Stimulated activated naive B cell treated with anti-CD40 and anti-IgM and Interleukin-4, amounts not matched to agents 10 μg/mL and 1 μg/mL and 100 μg/mL, for 72 hours (primary cell): Measurements from ENCODE around the gene DISC1.
"Not testable (repeated sequence)": the region's sequence is repeated elsewhere in the genome, so short reads cannot be mapped to it uniquely, and the experiment has no call there.

Source experiments
- ATAC-seq, 2 donors: fragments of 150-1000 bp; cut with Tn5 transposase; replicated peaks; 2 replicates each; pipeline ENCODE4 v1.10.0; 2021; ENCODE audit warnings: moderate library complexity in 1 of 2
- DNase-seq: peaks from one replicate; pipeline ENCODE4 v3.0.0; 2021
- H3K27ac Mint-ChIP-seq: one replicate; pipeline ENCODE4 v1.8.0; 2022; ENCODE audit warnings: mild to moderate bottlenecking, mixed read lengths
- H3K27me3 Mint-ChIP-seq, 2 donors: one replicate each; pipeline ENCODE4 v1.8.0; 2022; ENCODE audit warnings: mixed read lengths in 2 of 2
- H3K36me3 Mint-ChIP-seq, 2 donors: one replicate each; pipeline ENCODE4 v1.8.0; 2022; ENCODE audit warnings: mixed read lengths in 2 of 2, mild to moderate bottlenecking in 1 of 2
- H3K4me1 Mint-ChIP-seq, 2 donors: one replicate each; pipeline ENCODE4 v1.8.0; 2022; ENCODE audit warnings: mixed read lengths in 2 of 2, mild to moderate bottlenecking in 1 of 2
- H3K4me3 Mint-ChIP-seq, 2 donors: one replicate each; pipeline ENCODE4 v1.8.0; 2022; ENCODE audit warnings: mild to moderate bottlenecking in 2 of 2, mixed read lengths in 2 of 2, moderate library complexity in 1 of 2
- H3K9me3 Mint-ChIP-seq, 2 donors: one replicate each; pipeline ENCODE4 v1.8.0; 2022; ENCODE audit warnings: mixed read lengths in 2 of 2, mild to moderate bottlenecking in 1 of 2

DISC1 gene

DNA sequence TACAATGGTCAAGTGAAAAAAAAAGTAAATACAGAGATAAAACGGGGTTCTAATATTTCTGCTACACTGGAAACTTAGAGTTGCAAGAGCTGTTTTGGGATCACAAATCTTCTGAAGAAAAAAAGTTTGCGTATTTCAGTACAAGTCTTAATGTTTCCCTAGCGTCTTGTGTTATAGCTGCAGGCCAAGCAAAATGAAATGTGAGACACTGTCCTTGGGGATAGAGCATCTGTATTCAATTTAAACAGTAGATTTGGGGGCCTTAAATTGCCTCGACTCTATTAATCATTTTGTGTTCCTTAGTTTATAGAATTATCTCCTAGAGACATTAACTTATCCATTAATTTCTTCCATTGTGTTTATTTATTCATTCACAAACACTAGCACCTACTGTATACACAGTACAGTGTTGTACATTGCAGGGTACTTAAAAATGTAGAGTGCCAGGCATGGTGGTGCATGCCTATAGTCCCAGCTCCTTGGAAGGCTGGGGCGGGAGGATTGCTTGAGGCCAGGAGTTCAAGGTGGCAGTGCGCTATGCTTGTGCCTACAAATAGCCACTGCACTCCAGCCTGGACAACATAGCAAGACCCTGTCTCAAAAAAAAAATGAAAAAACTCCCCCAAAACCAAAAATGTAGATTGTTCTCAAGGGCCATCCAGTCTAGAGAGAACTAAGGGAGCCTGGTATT lies 7.9 kb downstream of the DISC1 start:
- ATAC-seq (no peak), DNase-seq (no peak)
- Mint-ChIP-seq H3K9me3 (no peaks in the 10 kb centered on the region), H3K4me1 (peaks cover 3 to 5% of the 10 kb centered on the region in 2 donors), H3K4me3 (no peak overlapping the region), H3K27me3 (no peaks in the 10 kb centered on the region), H3K27ac (no peak overlapping the region), H3K36me3 (peaks cover 0 to 2% of the 10 kb centered on the region in 2 donors)

- ATAC-seq (no peak), DNase-seq (no peak)
- H3K4me1 Mint-ChIP-seq, result peaks cover 3 to 5% of the 10 kb centered on the region in 2 donors
- H3K27ac Mint-ChIP-seq, result no peak overlapping the region
- no peaks in the 10 kb centered on the region for H3K27me3 Mint-ChIP-seq
- no peaks in the 10 kb centered on the region for H3K9me3 Mint-ChIP-seq
- no peak overlapping the region for H3K4me3 Mint-ChIP-seq
- peaks cover 0 to 2% of the 10 kb centered on the region in 2 donors for H3K36me3 Mint-ChIP-seq
Observed at GRCh38 chr1:231636157-231636556, 9.6 kb downstream of the DISC1 start.

- H3K27me3 Mint-ChIP-seq, H3K4me1 Mint-ChIP-seq, H3K36me3 Mint-ChIP-seq, H3K4me3 Mint-ChIP-seq, H3K27ac Mint-ChIP-seq, ATAC-seq, H3K9me3 Mint-ChIP-seq, DNase-seq: not testable (repeated sequence)
Observed at GRCh38 chr1:231636922-231637321, 10.3 kb downstream of the DISC1 start.

DNA sequence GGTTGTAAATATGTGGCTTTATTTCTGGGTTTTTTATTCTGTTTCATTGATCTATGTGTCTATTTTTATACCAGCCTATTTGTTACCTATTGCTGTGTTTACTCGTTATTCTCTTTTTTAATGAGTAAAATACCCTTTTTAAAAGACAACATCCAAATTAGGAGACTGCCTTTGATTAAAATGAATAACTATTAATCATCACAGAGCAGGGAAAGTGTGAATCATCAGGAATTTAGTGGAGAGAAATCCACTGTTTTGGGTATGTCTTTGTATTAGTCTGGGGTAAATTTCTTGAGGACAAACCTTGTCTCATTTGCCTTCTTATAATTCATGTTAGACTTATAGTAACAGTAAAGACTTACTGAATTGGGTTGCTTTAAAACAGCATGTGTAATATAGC lies 12.1 kb downstream of the DISC1 start:
- Mint-ChIP-seq H3K4me3 (no peak overlapping the region), H3K9me3 (no peaks in the 10 kb centered on the region), H3K4me1 (peaks cover 3 to 5% of the 10 kb centered on the region in 2 donors), H3K27ac (no peak overlapping the region), H3K36me3 (peaks cover 0 to 2% of the 10 kb centered on the region in 2 donors), H3K27me3 (no peaks in the 10 kb centered on the region)
- no peak for ATAC-seq
- no peak for DNase-seq

- no peak overlapping the region for H3K27ac Mint-ChIP-seq
- DNase-seq (no peak), ATAC-seq (no peak)
- no peaks in the 10 kb centered on the region for H3K27me3 Mint-ChIP-seq
- H3K4me1 Mint-ChIP-seq, result peaks cover 5 to 6% of the 10 kb centered on the region in 2 donors
- H3K4me3 Mint-ChIP-seq, result no peak overlapping the region
- no peaks in the 10 kb centered on the region for H3K9me3 Mint-ChIP-seq
- H3K36me3 Mint-ChIP-seq, result peaks cover 0 to 2% of the 10 kb centered on the region in 2 donors
Observed at GRCh38 chr1:231639819-231640218, 13.2 kb downstream of the DISC1 start.

GRCh38 chr1:231641444-231641843 lies 14.9 kb downstream of the DISC1 start:
- H3K4me1 Mint-ChIP-seq, H3K9me3 Mint-ChIP-seq, H3K4me3 Mint-ChIP-seq, H3K36me3 Mint-ChIP-seq, H3K27me3 Mint-ChIP-seq, H3K27ac Mint-ChIP-seq, ATAC-seq, DNase-seq: not testable (repeated sequence)

DNA sequence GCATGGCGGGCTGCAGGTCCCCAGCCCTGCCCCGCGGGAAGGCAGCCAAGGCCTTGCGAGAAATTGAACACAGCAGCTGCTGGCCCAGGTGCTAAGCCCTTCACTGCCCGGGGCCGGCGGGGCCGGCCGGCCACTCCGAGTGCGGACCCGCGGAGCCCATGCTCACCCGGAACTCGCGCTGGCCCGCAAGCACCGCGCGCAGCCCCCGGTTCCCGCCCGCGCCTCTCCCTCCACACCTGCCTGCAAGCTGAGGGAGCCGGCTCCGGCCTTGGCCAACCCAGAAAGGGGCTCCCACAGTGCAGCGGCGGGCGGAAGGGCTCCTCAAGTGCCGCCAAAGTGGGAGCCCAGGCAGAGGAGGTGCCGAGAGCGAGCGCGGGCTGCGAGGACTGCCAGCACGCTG lies 15.5 kb downstream of the DISC1 start:
- not testable (repeated sequence) for H3K4me3 Mint-ChIP-seq, H3K4me1 Mint-ChIP-seq, ATAC-seq, H3K27me3 Mint-ChIP-seq, H3K36me3 Mint-ChIP-seq, DNase-seq, H3K27ac Mint-ChIP-seq, H3K9me3 Mint-ChIP-seq

DNA sequence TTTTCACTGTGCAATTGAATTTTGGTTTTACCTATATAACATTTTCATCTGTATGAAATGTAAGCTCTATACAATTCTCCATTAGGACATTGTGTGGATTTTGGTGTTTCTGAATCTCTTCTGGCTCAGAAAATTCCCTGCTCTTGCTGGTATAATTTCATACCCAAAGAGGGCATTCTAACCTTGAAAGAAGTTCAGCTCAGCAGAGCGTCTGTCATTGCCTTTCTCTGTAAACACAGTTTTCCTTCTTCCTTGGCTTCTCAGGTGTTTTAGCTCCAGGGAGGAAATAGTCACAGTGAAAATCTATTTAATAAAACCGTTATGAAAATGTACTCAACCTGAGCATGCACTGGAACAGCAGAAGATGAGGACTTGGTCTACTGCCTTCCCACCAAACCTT lies 16.0 kb downstream of the DISC1 start:
- H3K36me3 Mint-ChIP-seq, result peaks cover 0 to 3% of the 10 kb centered on the region in 2 donors
- no peaks in the 10 kb centered on the region for H3K9me3 Mint-ChIP-seq
- no peaks in the 10 kb centered on the region for H3K27me3 Mint-ChIP-seq
- ATAC-seq, result no peak
- no peak overlapping the region for H3K27ac Mint-ChIP-seq
- peaks cover 0 to 3% of the 10 kb centered on the region in 2 donors for H3K4me1 Mint-ChIP-seq
- DNase-seq, result no peak
- H3K4me3 Mint-ChIP-seq, result no peak overlapping the region

- ATAC-seq (no peak), DNase-seq (no peak)
- peaks cover 0 to 3% of the 10 kb centered on the region in 2 donors for H3K36me3 Mint-ChIP-seq
- H3K27ac Mint-ChIP-seq, result no peak overlapping the region
- H3K27me3 Mint-ChIP-seq, result no peaks in the 10 kb centered on the region
- no peak overlapping the region for H3K4me3 Mint-ChIP-seq
- H3K4me1 Mint-ChIP-seq, result peaks cover 0 to 3% of the 10 kb centered on the region in 2 donors
- H3K9me3 Mint-ChIP-seq, result no peaks in the 10 kb centered on the region
Observed at GRCh38 chr1:231643071-231643934, 16.7 kb downstream of the DISC1 start.

DNA sequence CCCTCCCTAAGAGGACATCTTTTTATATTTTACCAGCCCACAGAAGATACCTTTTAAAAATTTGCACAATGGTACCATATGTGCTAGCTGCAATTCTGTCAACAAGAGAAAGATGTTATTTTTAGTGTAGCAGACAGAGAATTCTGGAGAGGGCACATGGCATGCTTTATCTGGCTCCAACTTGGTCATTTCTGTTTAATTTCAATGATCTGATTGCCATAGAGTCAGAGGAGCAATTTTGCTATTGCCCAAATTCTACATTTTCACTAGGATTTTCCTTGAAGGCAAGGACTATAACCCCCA lies 17.3 kb downstream of the DISC1 start:
- Mint-ChIP-seq H3K27me3 (peaks cover 0 to 1% of the 10 kb centered on the region in 2 donors), H3K4me3 (no peak overlapping the region), H3K4me1 (peaks cover 0 to 3% of the 10 kb centered on the region in 2 donors), H3K9me3 (peaks cover 0 to under 1% of the 10 kb centered on the region in 2 donors), H3K27ac (no peak overlapping the region), H3K36me3 (peaks cover under 1 to 3% of the 10 kb centered on the region in 2 donors)
- no peak for ATAC-seq
- DNase-seq, result no peak

GRCh38 chr1:231645634-231646033 lies 19.0 kb downstream of the DISC1 start:
- peaks cover 6 to 13% of the 10 kb centered on the region in 2 donors for H3K27me3 Mint-ChIP-seq
- not testable (repeated sequence) for H3K9me3 Mint-ChIP-seq, H3K36me3 Mint-ChIP-seq, DNase-seq, H3K4me3 Mint-ChIP-seq, H3K4me1 Mint-ChIP-seq, H3K27ac Mint-ChIP-seq, ATAC-seq

DNA sequence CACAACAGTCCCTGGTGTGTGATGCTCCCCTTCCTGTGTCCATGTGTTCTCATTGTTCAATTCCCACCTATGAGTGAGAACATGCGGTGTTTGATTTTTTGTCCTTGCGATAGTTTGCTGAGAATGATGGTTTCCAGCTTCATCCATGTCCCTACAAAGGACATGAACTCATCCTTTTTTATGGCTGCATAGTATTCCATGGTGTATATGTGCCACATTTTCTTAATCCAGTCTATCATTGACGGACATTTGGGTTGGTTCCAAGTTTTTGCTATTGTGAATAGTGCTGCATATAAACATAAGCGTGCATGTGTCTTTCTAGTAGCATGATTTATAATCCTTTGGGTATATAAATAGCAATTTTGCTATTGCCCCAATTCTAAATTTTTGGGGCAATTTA lies 19.6 kb downstream of the DISC1 start:
- H3K9me3 Mint-ChIP-seq, DNase-seq, H3K4me1 Mint-ChIP-seq, H3K4me3 Mint-ChIP-seq, H3K27ac Mint-ChIP-seq, ATAC-seq: not testable (repeated sequence)
- Mint-ChIP-seq H3K36me3 (peaks cover 9 to 10% of the 10 kb centered on the region in 2 donors), H3K27me3 (peaks cover 8 to 13% of the 10 kb centered on the region in 2 donors)

DNA sequence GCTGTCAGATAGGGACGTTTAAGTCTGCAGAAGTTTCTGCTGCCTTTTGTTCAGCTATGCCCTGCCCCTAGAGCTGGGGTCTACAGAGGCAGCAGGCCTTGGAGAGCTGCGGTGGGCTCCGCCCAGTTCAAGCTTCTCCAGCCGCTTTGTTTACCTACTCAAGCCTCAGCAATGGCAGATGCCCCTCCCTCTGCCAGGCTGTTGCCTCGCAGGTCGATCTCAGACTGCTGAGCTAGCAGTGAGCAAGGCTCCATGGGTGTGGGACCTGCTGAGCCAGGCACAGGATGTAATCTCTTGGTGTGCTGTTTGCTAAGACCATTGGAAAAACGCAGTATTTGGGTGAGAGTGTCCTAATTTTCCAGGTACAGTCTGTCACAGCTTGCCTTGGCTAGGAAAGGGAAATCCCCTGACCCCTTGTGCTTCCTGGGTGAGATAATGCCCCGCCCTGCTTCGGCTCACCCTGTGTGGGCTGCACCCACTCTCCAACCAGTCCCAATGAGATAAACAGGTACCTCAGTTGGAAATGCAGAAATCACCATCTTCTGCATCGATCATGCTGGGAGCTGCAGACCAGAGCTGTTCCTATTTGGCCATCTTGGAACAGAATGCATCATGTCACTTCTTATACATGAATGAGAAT lies 25.2 kb downstream of the DISC1 start:
- DNase-seq, H3K27ac Mint-ChIP-seq, H3K4me3 Mint-ChIP-seq, ATAC-seq, H3K36me3 Mint-ChIP-seq: not testable (repeated sequence)
- Mint-ChIP-seq H3K9me3 (peaks cover 0 to 11% of the 10 kb centered on the region in 2 donors), H3K27me3 (peaks cover 8 to 13% of the 10 kb centered on the region in 2 donors), H3K4me1 (peaks cover 12% of the 10 kb centered on the region in 2 donors)

DNA sequence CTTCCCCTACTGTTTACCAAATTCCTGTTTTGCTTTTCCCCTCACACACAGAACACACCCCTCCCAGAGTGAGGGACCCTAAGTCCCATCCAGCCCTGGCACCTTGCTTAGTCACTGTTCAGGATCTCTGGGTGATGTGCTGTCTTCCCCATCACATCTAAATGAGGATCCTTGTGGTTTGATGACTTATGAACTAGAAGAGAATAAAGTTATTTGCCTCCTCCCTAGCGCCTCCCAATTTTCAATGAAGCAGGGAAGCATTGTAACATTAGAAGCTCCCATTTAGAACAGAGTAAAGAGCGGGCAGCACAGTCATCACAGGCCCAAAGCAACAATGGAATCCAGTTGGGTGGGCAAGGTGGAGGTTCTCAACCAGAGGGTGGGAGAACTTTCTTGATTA lies 27.0 kb downstream of the DISC1 start:
- no peak for DNase-seq
- Mint-ChIP-seq H3K27ac (no peak overlapping the region), H3K4me3 (no peak overlapping the region), H3K4me1 (peaks cover 12% of the 10 kb centered on the region in 2 donors), H3K36me3 (peaks cover 10 to 15% of the 10 kb centered on the region in 2 donors), H3K9me3 (peaks cover 0 to 16% of the 10 kb centered on the region in 2 donors), H3K27me3 (peaks cover 12 to 20% of the 10 kb centered on the region in 2 donors)
- ATAC-seq, result no peak
